Thyroid gland (tissue), 4 donors: ENCODE data around the gene ATP13A3.

Experiments used
- CTCF ChIP-seq, 6 experiments: fragments of 200-600 bp in 3 of 6; fragments of 450-650 bp in 3 of 6; sonication (generic) in 3 of 6; IDR thresholded peaks; one replicate each; pipeline ENCODE4 v1.5.1; 2016 to 2019; ENCODE audit warnings: antibody characterized with exemption in 6 of 6, mild to moderate bottlenecking in 2 of 6, inconsistent platforms in 1 of 6, moderate library complexity in 1 of 6
- POLR2A ChIP-seq, 2 donors: fragments of 450-650 bp; IDR thresholded peaks; one replicate each; pipeline ENCODE4 v1.6.1; 2017; ENCODE audit warnings: antibody characterized with exemption in 2 of 2, mild to moderate bottlenecking in 2 of 2, moderate library complexity in 1 of 2

GRCh38 chr3:194500198-194500597 is 13.4 kb upstream of the ATP13A3 start:
- no peak for TF ChIP-seq CTCF (IDR thresholded peaks at IDR 0.05)
- TF ChIP-seq POLR2A (IDR thresholded peaks at IDR 0.05), result no peak
